NCI-H1048 (cell line): ENCODE data around the gene SPC24.
"Not testable (repeated sequence)": the region's sequence is repeated elsewhere in the genome, so short reads cannot be mapped to it uniquely, and the experiment has no call there.

Experiments used
- DNase-seq: peaks from one replicate; lab custom pipeline; 2025; lab: John Stamatoyannopoulos, UW

SPC24 gene

GRCh38 chr19:11191934-11192333, 36.4 kb upstream of the SPC24 start:
- no peak for DNase-seq

- no peak for DNase-seq
Measured at GRCh38 chr19:11191273-11191755, 35.7 kb upstream of the SPC24 start.

- no peak for DNase-seq
Measured at GRCh38 chr19:11190501-11190900, 34.9 kb upstream of the SPC24 start.

- DNase-seq = no peak
Measured at GRCh38 chr19:11187441-11187840, 31.9 kb upstream of the SPC24 start.

GRCh38 chr19:11182994-11183393, 27.4 kb upstream of the SPC24 start:
- DNase-seq = no peak

GRCh38 chr19:11181488-11181887, 25.9 kb upstream of the SPC24 start:
- no peak for DNase-seq

- not testable (repeated sequence) for DNase-seq
Measured at GRCh38 chr19:11180975-11181374, 25.4 kb upstream of the SPC24 start.

- DNase-seq = no peak
Measured at GRCh38 chr19:11180346-11180745, 24.8 kb upstream of the SPC24 start.

- DNase-seq = no peak
Measured at GRCh38 chr19:11179716-11180297, 24.2 kb upstream of the SPC24 start.

GRCh38 chr19:11179145-11179465, 23.5 kb upstream of the SPC24 start:
- DNase-seq = not testable (repeated sequence)

GRCh38 chr19:11177592-11177991, 22.0 kb upstream of the SPC24 start:
- no peak for DNase-seq

- no peak for DNase-seq
Measured at GRCh38 chr19:11176466-11177193, 21.0 kb upstream of the SPC24 start.

GRCh38 chr19:11175920-11176319, 20.3 kb upstream of the SPC24 start:
- no peak for DNase-seq

- DNase-seq = no peak
Measured at GRCh38 chr19:11174336-11174735, 18.8 kb upstream of the SPC24 start.

- DNase-seq = no peak
Measured at GRCh38 chr19:11173516-11174155, 18.1 kb upstream of the SPC24 start.

- DNase-seq = no peak
Measured at GRCh38 chr19:11172576-11172975, 17.0 kb upstream of the SPC24 start.

GRCh38 chr19:11171144-11171543, 15.6 kb upstream of the SPC24 start:
- no peak for DNase-seq

- DNase-seq = no peak
Measured at GRCh38 chr19:11169896-11170678, 14.5 kb upstream of the SPC24 start.

- no peak for DNase-seq
Measured at GRCh38 chr19:11168568-11168967, 13.0 kb upstream of the SPC24 start.

- no peak for DNase-seq
Measured at GRCh38 chr19:11166281-11167142, 10.9 kb upstream of the SPC24 start.

GRCh38 chr19:11165486-11166030, 10.0 kb upstream of the SPC24 start:
- no peak for DNase-seq
